ENCODE data around the gene TMEM25. TPM values are rescaled to one million over a fixed set of nuclear protein-coding genes. Genes with fewer than 3 reads are reported as not detected.

Gene TMEM25
- total RNA-seq, 5 donors from 2014 or later (not counting 1 experiment from before 2014, with no cell fraction given): 19.9 to 31.7 (median 25.3) TPM

- 100% methylated on average over 2 of the region's 4 CpGs for WGBS (ENCODE audit: insufficient coverage)
- no peaks in the 10 kb centered on the region for H3K27me3 Mint-ChIP-seq
These were observed 33.2 kb upstream of the TMEM25 start for GRCh38 chr11:118497831-118498230.

GRCh38 chr11:118503216-118503615 lies 27.8 kb upstream of the TMEM25 start:
- no peak overlapping the region for H3K27ac ChIP-seq (ENCODE audit: low read length)
- no peaks in the 10 kb centered on the region for H3K9me3 Mint-ChIP-seq
- H3K4me1 Mint-ChIP-seq: peaks cover 0 to 2% (median 0%) of the 10 kb centered on the region in 3 donors
- no peaks in the 10 kb centered on the region for H3K4me1 ChIP-seq (ENCODE audit: control insufficient read depth in 1 of 2, extremely low read depth in 1 of 2, insufficient read depth in 2 of 2, low read length in 2 of 2)
- DNase-seq (no peak), ATAC-seq (replicated peaks in 1 of 4) (no peak)
- H3K27me3 ChIP-seq (replicated peaks in 1 of 2; ENCODE audit: control insufficient read depth in 2 of 2, extremely low read depth in 1 of 2, insufficient read depth in 2 of 2, low read length in 1 of 2): no peaks in the 10 kb centered on the region
- no peak overlapping the region for H3K4me3 Mint-ChIP-seq
- H3K9me3 ChIP-seq: no peaks in the 10 kb centered on the region
- H3K27me3 Mint-ChIP-seq: no peaks in the 10 kb centered on the region
- no peak overlapping the region for H3K4me3 ChIP-seq (ENCODE audit: control insufficient read depth in 1 of 2, extremely low read depth in 1 of 2, low read length in 1 of 2)
- peaks cover 26 to 94% of the 10 kb centered on the region in 2 donors for H3K36me3 ChIP-seq (ENCODE audit: control insufficient read depth in 2 of 2, extremely low read depth in 1 of 2, insufficient read depth in 1 of 2, low read length in 1 of 2)
- CTCF ChIA-PET: no interaction called here
- POLR2A ChIA-PET: no interaction called here
- H3K36me3 Mint-ChIP-seq: peaks cover 69% of the 10 kb centered on the region
- H3K27ac Mint-ChIP-seq: peak overlapping the region in 1 of 2 donors; percentile 16
- 72% methylated on average over 3 of the region's 3 CpGs for WGBS (ENCODE audit: insufficient coverage)

More at GRCh38 chr11:118497831-118498230, 33.2 kb upstream of the TMEM25 start:
- peaks cover 60% of the 10 kb centered on the region for H3K36me3 Mint-ChIP-seq
- ChIA-PET POLR2A (interaction anchor here in 1 of 2 donors (0.6 kb wide), 1 partner anchor 310 kb away, joined by 5 read pairs; no protein-coding TSS in a partner anchor), CTCF (interaction anchor here in 1 of 2 donors (0.6 kb wide), 1 partner anchor 262 kb away, joined by 3 read pairs; no protein-coding TSS in a partner anchor)
- no peak overlapping the region for H3K27ac Mint-ChIP-seq
- H3K36me3 ChIP-seq (ENCODE audit: control insufficient read depth in 2 of 2, extremely low read depth in 1 of 2, insufficient read depth in 1 of 2, low read length in 1 of 2): peaks cover 8 to 93% of the 10 kb centered on the region in 2 donors
- H3K4me1 ChIP-seq (ENCODE audit: control insufficient read depth in 1 of 2, extremely low read depth in 1 of 2, insufficient read depth in 2 of 2, low read length in 2 of 2): no peaks in the 10 kb centered on the region
- H3K4me1 Mint-ChIP-seq: no peaks in the 10 kb centered on the region
- H3K4me3 Mint-ChIP-seq: no peak overlapping the region
- no peak for ATAC-seq (replicated peaks in 1 of 4)
- H3K9me3 Mint-ChIP-seq: no peaks in the 10 kb centered on the region
- no peak overlapping the region for H3K27ac ChIP-seq (ENCODE audit: low read length)
- no peaks in the 10 kb centered on the region for H3K9me3 ChIP-seq
- no peaks in the 10 kb centered on the region for H3K27me3 ChIP-seq (replicated peaks in 1 of 2; ENCODE audit: control insufficient read depth in 2 of 2, extremely low read depth in 1 of 2, insufficient read depth in 2 of 2, low read length in 1 of 2)
- no peak overlapping the region for H3K4me3 ChIP-seq (ENCODE audit: control insufficient read depth in 1 of 2, extremely low read depth in 1 of 2, low read length in 1 of 2)
- no peak for DNase-seq

DNA sequence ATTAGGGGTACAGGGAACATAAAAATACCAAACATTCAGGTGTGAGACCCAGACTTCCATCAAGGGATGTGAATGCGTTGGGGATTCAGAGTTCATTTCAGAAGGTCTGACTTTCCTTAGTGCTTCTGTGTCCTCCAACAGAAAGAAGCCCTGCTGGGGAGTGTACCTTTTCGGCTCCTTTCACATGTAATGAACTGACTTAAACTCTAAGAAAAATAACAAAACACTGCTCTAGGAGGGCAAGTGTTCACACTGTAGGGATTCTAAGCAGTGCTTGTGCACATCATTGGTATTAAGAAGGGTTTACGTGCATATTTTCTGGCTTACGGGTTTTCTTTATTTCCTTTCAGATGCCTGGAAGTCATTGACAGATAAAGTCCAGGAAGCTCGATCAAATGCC lies 19.4 kb upstream of the TMEM25 start:
- H3K4me1 ChIP-seq (ENCODE audit: control insufficient read depth in 1 of 2, extremely low read depth in 1 of 2, insufficient read depth in 2 of 2, low read length in 2 of 2): peaks cover 0 to 7% of the 10 kb centered on the region in 2 experiments
- H3K27ac Mint-ChIP-seq: no peak overlapping the region
- peaks cover 14 to 95% of the 10 kb centered on the region in 2 donors for H3K36me3 ChIP-seq (ENCODE audit: control insufficient read depth in 2 of 2, extremely low read depth in 1 of 2, insufficient read depth in 1 of 2, low read length in 1 of 2)
- peaks cover 53% of the 10 kb centered on the region for H3K36me3 Mint-ChIP-seq
- ATAC-seq (replicated peaks in 1 of 4): no peak
- H3K27me3 Mint-ChIP-seq: no peaks in the 10 kb centered on the region
- no peak overlapping the region for H3K4me3 Mint-ChIP-seq
- H3K9me3 Mint-ChIP-seq: no peaks in the 10 kb centered on the region
- DNase-seq: no peak
- H3K9me3 ChIP-seq: no peaks in the 10 kb centered on the region
- H3K27ac ChIP-seq (ENCODE audit: low read length): no peak overlapping the region
- no peak overlapping the region for H3K4me3 ChIP-seq (ENCODE audit: control insufficient read depth in 1 of 2, extremely low read depth in 1 of 2, low read length in 1 of 2)
- H3K27me3 ChIP-seq (replicated peaks in 1 of 2; ENCODE audit: control insufficient read depth in 2 of 2, extremely low read depth in 1 of 2, insufficient read depth in 2 of 2, low read length in 1 of 2): no peaks in the 10 kb centered on the region
- CTCF ChIA-PET: no interaction called here
- peaks cover 9 to 10% (median 10%) of the 10 kb centered on the region in 3 donors for H3K4me1 Mint-ChIP-seq
- POLR2A ChIA-PET: no interaction called here
- 100% methylated on average over 2 of the region's 5 CpGs for WGBS (ENCODE audit: insufficient coverage)

- ChIA-PET CTCF (no interaction called here), POLR2A (no interaction called here)
- peaks cover 10 to 89% of the 10 kb centered on the region in 2 donors for H3K36me3 ChIP-seq (ENCODE audit: control insufficient read depth in 2 of 2, extremely low read depth in 1 of 2, insufficient read depth in 1 of 2, low read length in 1 of 2)
- no peaks in the 10 kb centered on the region for H3K27me3 ChIP-seq (replicated peaks in 1 of 2; ENCODE audit: control insufficient read depth in 2 of 2, extremely low read depth in 1 of 2, insufficient read depth in 2 of 2, low read length in 1 of 2)
- Mint-ChIP-seq H3K4me3 (no peak overlapping the region), H3K4me1 (peaks cover 8 to 10% (median 9%) of the 10 kb centered on the region in 3 donors), H3K36me3 (peaks cover 55% of the 10 kb centered on the region), H3K9me3 (no peaks in the 10 kb centered on the region), H3K27me3 (no peaks in the 10 kb centered on the region), H3K27ac (peak overlapping the region; percentile 74 to 77)
- ATAC-seq (replicated peaks in 1 of 4) (peak; percentile 52 to 68 (median 62)), DNase-seq (peak in 1 of 35 experiments; percentile 29)
- no peak overlapping the region for H3K4me3 ChIP-seq (ENCODE audit: control insufficient read depth in 1 of 2, extremely low read depth in 1 of 2, low read length in 1 of 2)
- no peak overlapping the region for H3K27ac ChIP-seq (ENCODE audit: low read length)
- H3K9me3 ChIP-seq: no peaks in the 10 kb centered on the region
- 32% methylated on average over 4 of the region's 7 CpGs for WGBS (ENCODE audit: insufficient coverage)
- H3K4me1 ChIP-seq (ENCODE audit: control insufficient read depth in 1 of 2, extremely low read depth in 1 of 2, insufficient read depth in 2 of 2, low read length in 2 of 2): peaks cover 0 to 7% of the 10 kb centered on the region in 2 experiments
These were observed 16.9 kb upstream of the TMEM25 start for GRCh38 chr11:118514103-118514502.

GRCh38 chr11:118519549-118519948 lies 11.4 kb upstream of the TMEM25 start:
- Histone ChIP-seq H3K27ac (ENCODE audit: low read length) (no peak overlapping the region), H3K9me3 (no peaks in the 10 kb centered on the region), H3K36me3 (ENCODE audit: control insufficient read depth in 2 of 2, extremely low read depth in 1 of 2, insufficient read depth in 1 of 2, low read length in 1 of 2) (peaks cover 17 to 87% of the 10 kb centered on the region in 2 donors), H3K4me3 (ENCODE audit: control insufficient read depth in 1 of 2, extremely low read depth in 1 of 2, low read length in 1 of 2) (no peak overlapping the region), H3K4me1 (ENCODE audit: control insufficient read depth in 1 of 2, extremely low read depth in 1 of 2, insufficient read depth in 2 of 2, low read length in 2 of 2) (no peaks in the 10 kb centered on the region), H3K27me3 (replicated peaks in 1 of 2; ENCODE audit: control insufficient read depth in 2 of 2, extremely low read depth in 1 of 2, insufficient read depth in 2 of 2, low read length in 1 of 2) (no peaks in the 10 kb centered on the region)
- H3K4me3 Mint-ChIP-seq: no peak overlapping the region
- ChIA-PET POLR2A (interaction anchor here (0.6 to 0.7 kb wide), 3 partner anchors 14 to 1008 kb away, joined by 3 to 5 read pairs (median 4); no protein-coding TSS in a partner anchor), CTCF (interaction anchor here in 1 of 2 donors (0.5 to 0.7 kb wide), 3 partner anchors 29 to 369 kb away, joined by 3 to 5 read pairs (median 3); no protein-coding TSS in a partner anchor)
- no peaks in the 10 kb centered on the region for H3K9me3 Mint-ChIP-seq
- peaks cover 58% of the 10 kb centered on the region for H3K36me3 Mint-ChIP-seq
- ATAC-seq (replicated peaks in 1 of 4) (no peak), DNase-seq (no peak)
- H3K27me3 Mint-ChIP-seq: no peaks in the 10 kb centered on the region
- 92% methylated on average over 5 of the region's 6 CpGs for WGBS (ENCODE audit: insufficient coverage)
- peaks cover 5 to 7% (median 6%) of the 10 kb centered on the region in 3 donors for H3K4me1 Mint-ChIP-seq
- peak overlapping the region in 1 of 2 donors; percentile 28 for H3K27ac Mint-ChIP-seq

DNA sequence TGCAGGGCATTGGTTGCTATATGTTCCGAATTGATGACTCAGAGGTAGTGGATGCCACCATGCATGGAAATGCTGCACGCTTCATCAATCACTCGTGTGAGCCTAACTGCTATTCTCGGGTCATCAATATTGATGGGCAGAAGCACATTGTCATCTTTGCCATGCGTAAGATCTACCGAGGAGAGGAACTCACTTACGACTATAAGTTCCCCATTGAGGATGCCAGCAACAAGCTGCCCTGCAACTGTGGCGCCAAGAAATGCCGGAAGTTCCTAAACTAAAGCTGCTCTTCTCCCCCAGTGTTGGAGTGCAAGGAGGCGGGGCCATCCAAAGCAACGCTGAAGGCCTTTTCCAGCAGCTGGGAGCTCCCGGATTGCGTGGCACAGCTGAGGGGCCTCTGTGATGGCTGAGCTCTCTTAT lies 9.1 kb upstream of the TMEM25 start:
- Histone ChIP-seq H3K27me3 (replicated peaks in 1 of 2; ENCODE audit: control insufficient read depth in 2 of 2, extremely low read depth in 1 of 2, insufficient read depth in 2 of 2, low read length in 1 of 2) (no peaks in the 10 kb centered on the region), H3K4me1 (ENCODE audit: control insufficient read depth in 1 of 2, extremely low read depth in 1 of 2, insufficient read depth in 2 of 2, low read length in 2 of 2) (no peaks in the 10 kb centered on the region), H3K9me3 (no peaks in the 10 kb centered on the region), H3K27ac (ENCODE audit: low read length) (no peak overlapping the region), H3K4me3 (ENCODE audit: control insufficient read depth in 1 of 2, extremely low read depth in 1 of 2, low read length in 1 of 2) (no peak overlapping the region), H3K36me3 (ENCODE audit: control insufficient read depth in 2 of 2, extremely low read depth in 1 of 2, insufficient read depth in 1 of 2, low read length in 1 of 2) (peaks cover 14 to 70% of the 10 kb centered on the region in 2 donors)
- no peak for ATAC-seq (replicated peaks in 1 of 4)
- Mint-ChIP-seq H3K27ac (no peak overlapping the region), H3K27me3 (no peaks in the 10 kb centered on the region), H3K9me3 (no peaks in the 10 kb centered on the region), H3K36me3 (peaks cover 43% of the 10 kb centered on the region), H3K4me3 (no peak overlapping the region), H3K4me1 (peaks cover 7 to 10% (median 9%) of the 10 kb centered on the region in 3 donors)
- CTCF ChIA-PET: interaction anchor here in 1 of 2 donors (0.7 kb wide), 1 partner anchor 283 kb away, joined by 3 read pairs; no protein-coding TSS in a partner anchor
- WGBS (ENCODE audit: insufficient coverage): 89% methylated on average over 11 of the region's 13 CpGs
- no peak for DNase-seq
- POLR2A ChIA-PET: no interaction called here

All from T-cell (primary cell).